H1 (cell line): ENCODE data around the gene CDYL. TPM values are rescaled to one million over a fixed set of nuclear protein-coding genes. Genes with fewer than 3 reads are reported as not detected.

ENCODE experiments used
- CTCF ChIA-PET: fragments of 300-600 bp; sonication (Branson Sonifier 250); formaldehyde crosslinking; loops from one replicate; lab custom pipeline; 2021; ENCODE audit not compliant: partially characterized antibody; lab: Charles Lee
- POLR2A ChIA-PET: fragments of 300-600 bp; sonication (Branson Sonifier 250); formaldehyde crosslinking; loops from one replicate; lab custom pipeline; 2021; ENCODE audit warnings: inconsistent platforms; ENCODE audit not compliant: partially characterized antibody; lab: Charles Lee
- DNase-seq, 2 experiments: peaks; one replicate each; pipeline versions ENCODE4 v3.0.0 to v3.0.0-alpha.2; 2010 to 2022; ENCODE audit warnings: low spot score in 2 of 2, low read depth in 1 of 2, mixed read lengths in 1 of 2
- FAIRE-seq: peaks from 2 replicates; lab custom pipeline; 2011; peaks lifted over from hg19 to GRCh38; lab: Jason Lieb, UNC
- H2AFZ ChIP-seq: 2 replicates; pipeline ENCODE4 v1.8.1; 2012; ENCODE audit warnings: low read length, inconsistent platforms
- H2AK5ac ChIP-seq: 2 replicates; pipeline ENCODE4 v1.6.1; 2013; ENCODE audit warnings: low read depth, low read length
- H2BK120ac ChIP-seq: replicated peaks from 2 replicates; pipeline ENCODE3; 2013; ENCODE audit warnings: low read depth, low read length, inconsistent platforms
- H2BK12ac ChIP-seq: 2 replicates; pipeline ENCODE4 v1.6.1; 2013; ENCODE audit warnings: low read depth, low read length
- H2BK15ac ChIP-seq: 2 replicates; pipeline ENCODE4 v1.6.1; 2013; ENCODE audit warnings: low read length
- H2BK20ac ChIP-seq: 2 replicates; pipeline ENCODE4 v1.6.1; 2013; ENCODE audit warnings: low read length
- H2BK5ac ChIP-seq: 2 replicates; pipeline ENCODE4 v1.6.1; 2013; ENCODE audit warnings: low read depth, low read length
- H3K14ac ChIP-seq: 2 replicates; pipeline ENCODE4 v1.6.1; 2013; ENCODE audit warnings: inconsistent platforms; ENCODE audit not compliant: insufficient read length
- H3K18ac ChIP-seq: 2 replicates; pipeline ENCODE4 v1.6.1; 2013; ENCODE audit warnings: low read length; ENCODE audit errors: extremely low read depth
- H3K23ac ChIP-seq: 2 replicates; pipeline ENCODE4 v1.6.1; 2013; ENCODE audit warnings: inconsistent platforms; ENCODE audit not compliant: insufficient read length
- H3K23me2 ChIP-seq: 2 replicates; pipeline ENCODE4 v1.6.1; 2013; ENCODE audit warnings: low read depth, low read length
- H3K27ac ChIP-seq: 2 replicates; pipeline ENCODE4 v1.6.1; 2011; ENCODE audit warnings: low read depth, low read length, inconsistent platforms
- H3K27me3 ChIP-seq, 4 experiments: replicated peaks in 1 of 4; 1 replicate in 1 of 4; 2 replicates in 3 of 4; pipeline versions ENCODE4 v1.6.1 to v1.8.1; 2011 to 2013; ENCODE audit warnings: low read length in 3 of 4, mild to moderate bottlenecking in 3 of 4, inconsistent platforms in 2 of 4, mixed read lengths in 2 of 4, moderate library complexity in 1 of 4; ENCODE audit not compliant: control insufficient read depth in 3 of 4, insufficient read depth in 3 of 4; ENCODE audit errors: extremely low read depth in 1 of 4
- H3K36me3 ChIP-seq, 4 experiments: 2 replicates each; pipeline versions ENCODE4 v1.6.1 to v1.8.1; 2011 to 2013; ENCODE audit warnings: mild to moderate bottlenecking in 4 of 4, low read length in 3 of 4, moderate library complexity in 2 of 4, control low read depth in 1 of 4, inconsistent platforms in 1 of 4; ENCODE audit not compliant: insufficient read depth in 4 of 4, control insufficient read depth in 2 of 4
- H3K4ac ChIP-seq: replicated peaks from 2 replicates; pipeline ENCODE3; 2013; ENCODE audit warnings: low read length, low read depth, mixed read lengths, inconsistent platforms; ENCODE audit not compliant: insufficient read length
- H3K4me1 ChIP-seq, 4 experiments: replicated peaks in 1 of 4; 1 replicate in 1 of 4; 2 replicates in 3 of 4; pipeline versions ENCODE4 v1.6.1 to v1.8.1; 2011 to 2013; ENCODE audit warnings: low read length in 3 of 4, inconsistent platforms in 2 of 4, mixed read lengths in 1 of 4; ENCODE audit not compliant: insufficient read depth in 4 of 4, control insufficient read depth in 3 of 4
- H3K4me2 ChIP-seq, 2 experiments: 2 replicates each; pipeline versions ENCODE4 v1.6.1 to v1.8.1; 2011 to 2013; ENCODE audit warnings: low read depth in 2 of 2, low read length in 2 of 2, control low read depth in 1 of 2, inconsistent platforms in 1 of 2, mild to moderate bottlenecking in 1 of 2; ENCODE audit not compliant: insufficient read depth in 1 of 2
- H3K4me3 ChIP-seq, 4 experiments: fragments of 200-600, 300-600 bp in 1 of 4; sonication (generic), shearing (Covaris generic), sonication (Bioruptor Twin) in 1 of 4; 2 replicates each; pipeline versions ENCODE4 v1.5.1 to v1.8.1; 2011 to 2016; ENCODE audit warnings: low read length in 4 of 4, low read depth in 3 of 4, control low read depth in 2 of 4, inconsistent platforms in 2 of 4, mild to moderate bottlenecking in 2 of 4, mixed read lengths in 1 of 4, moderate library complexity in 1 of 4; ENCODE audit not compliant: insufficient read depth in 2 of 4; ENCODE audit errors: extremely low read depth in 1 of 4
- H3K56ac ChIP-seq: replicated peaks from 2 replicates; pipeline ENCODE3; 2013; ENCODE audit warnings: low read depth, mild to moderate bottlenecking, mixed read lengths, low read length, inconsistent platforms; ENCODE audit not compliant: insufficient read length
- H3K79me1 ChIP-seq: 2 replicates; pipeline ENCODE4 v1.6.1; 2013; ENCODE audit warnings: low read depth, low read length, control low read depth
- H3K79me2 ChIP-seq, 2 experiments: 2 replicates each; pipeline versions ENCODE4 v1.6.1 to v1.8.1; 2012 to 2013; ENCODE audit warnings: low read length in 2 of 2, mild to moderate bottlenecking in 2 of 2, inconsistent platforms in 1 of 2; ENCODE audit not compliant: insufficient read depth in 2 of 2, control insufficient read depth in 1 of 2
- H3K9ac ChIP-seq, 4 experiments: replicated peaks in 1 of 4; 1 replicate in 1 of 4; 2 replicates in 3 of 4; pipeline versions ENCODE4 v1.6.1 to v1.8.1; 2011 to 2013; ENCODE audit warnings: low read depth in 3 of 4, low read length in 3 of 4, control low read depth in 2 of 4, mild to moderate bottlenecking in 2 of 4, moderate library complexity in 2 of 4, inconsistent platforms in 1 of 4; ENCODE audit errors: extremely low read depth in 1 of 4
- H3K9me3 ChIP-seq, 2 experiments: 2 replicates each; pipeline versions ENCODE4 v1.6.1 to v1.8.1; 2012 to 2013; ENCODE audit warnings: mild to moderate bottlenecking in 2 of 2, moderate library complexity in 2 of 2, control low read depth in 1 of 2, inconsistent platforms in 1 of 2, low read depth in 1 of 2, low read length in 1 of 2, mixed read lengths in 1 of 2; ENCODE audit not compliant: insufficient read depth in 2 of 2
- H4K20me1 ChIP-seq, 2 experiments: replicated peaks in 1 of 2; 2 replicates each; pipeline versions ENCODE3 to v1.8.1; 2011 to 2013; ENCODE audit warnings: inconsistent platforms in 2 of 2, low read length in 2 of 2, mild to moderate bottlenecking in 1 of 2; ENCODE audit not compliant: insufficient read depth in 2 of 2, control insufficient read depth in 1 of 2
- H4K5ac ChIP-seq: 2 replicates; pipeline ENCODE4 v1.6.1; 2013; ENCODE audit warnings: low read length, low read depth, mixed read lengths, inconsistent platforms; ENCODE audit not compliant: insufficient read length
- H4K8ac ChIP-seq: 2 replicates; pipeline ENCODE4 v1.8.0; 2013; ENCODE audit warnings: mild to moderate bottlenecking, moderate library complexity, low read length, inconsistent platforms; ENCODE audit not compliant: insufficient read depth; ENCODE audit errors: extremely low read depth
- H4K91ac ChIP-seq: replicated peaks from 2 replicates; pipeline ENCODE3; 2013; ENCODE audit warnings: low read length, mixed read lengths, inconsistent platforms; ENCODE audit not compliant: insufficient read length
- CHD1 ChIP-seq: IDR thresholded peaks from 2 replicates; pipeline ENCODE4 v1.6.1; 2012; ENCODE audit warnings: low read depth, low read length, improper control_type of control experiment
- HDAC2 ChIP-seq, 2 experiments: fragments of 300-600 bp in 1 of 2; sonication (generic) in 1 of 2; IDR thresholded peaks; 2 replicates each; pipeline ENCODE4 v1.6.1; 2011 to 2012; ENCODE audit warnings: low read depth in 2 of 2, low read length in 2 of 2, mild to moderate bottlenecking in 2 of 2, moderate library complexity in 2 of 2, borderline replicate concordance in 1 of 2, inconsistent platforms in 1 of 2
- HDAC6 ChIP-seq: IDR thresholded peaks from one replicate; pipeline ENCODE4 v1.7.1; 2012; ENCODE audit warnings: low read depth, mild to moderate bottlenecking, inconsistent platforms, low read length, moderate library complexity
- POU5F1 ChIP-seq: IDR thresholded peaks from 2 replicates; pipeline ENCODE4 v1.6.1; 2011; ENCODE audit warnings: low read depth, mild to moderate bottlenecking, low read length, moderate library complexity
- RXRA ChIP-seq: IDR thresholded peaks from 2 replicates; pipeline ENCODE4 v1.6.1; 2011; ENCODE audit warnings: low read depth, mild to moderate bottlenecking, low read length, moderate library complexity; ENCODE audit not compliant: insufficient read depth
- WGBS, 2 experiments: shearing (Covaris generic) in 1 of 2; methylation state at CpG; one replicate each; pipeline versions ENCODE4 v1.1.6 to v1.1.7; 2013 to 2015; ENCODE audit warnings: low lambda C conversion rate in 2 of 2, mixed read lengths in 2 of 2, inconsistent platforms in 1 of 2, low coverage in 1 of 2, missing lambda C conversion rate in 1 of 2; ENCODE audit not compliant: insufficient replicate concordance in 2 of 2, insufficient coverage in 1 of 2, insufficient read length in 1 of 2; ENCODE audit errors: extremely low coverage in 1 of 2, missing lambda C conversion rate in 1 of 2; 5-methylcytosine and 5-hydroxymethylcytosine counted together
- polyA plus RNA-seq, 7 experiments: library from polyadenylated mRNA; depleted of rRNA in 3 of 7; stranded (reverse) in 5 of 7; unstranded in 2 of 7; fragments of >200 nt in 5 of 7; fragments of 200-250 nt in 2 of 7; gene quantifications; 1 replicate in 5 of 7; 2 replicates in 1 of 7; 4 replicates in 1 of 7; pipeline versions ENCODE4 v1.2.1 to v1.2.3, GENCODE V29; 2011 to 2013; ENCODE audit warnings: missing spikeins in 2 of 7, mixed read lengths in 2 of 7
- total RNA-seq: library from RNA; stranded (reverse); fragmentation: NEBNext Ultra II Directional; extraction: Animal tissue kit (Norgen Biotek cat#: 25700); gene quantifications from 2 replicates; pipeline ENCODE4 v1.2.1, GENCODE V29; 2021

CDYL gene
- total and polyA plus RNA-seq, 2 of the 8 experiments (the other 6 are each of a cell fraction or from before 2014, with no cell fraction given), result 56.4 to 119 TPM

- ChIA-PET CTCF (interaction anchor here (0.7 to 2.2 kb wide), 11 partner anchors 9 to 299 kb away, joined by 3 to 14 read pairs (median 4); no protein-coding TSS in a partner anchor), POLR2A (no interaction called here)
- Histone ChIP-seq H3K27ac (no peak overlapping the region), H2BK12ac (no peak overlapping the region), H3K4me2 (no peak overlapping the region), H2AK5ac (no peak overlapping the region), H3K4ac (no peak overlapping the region), H3K36me3 (peaks cover 0 to 16% (median 3%) of the 10 kb centered on the region in 4 experiments; a peak in 3 of 8 replicates), H4K8ac (no peak overlapping the region), H3K9me3 (no peaks in the 10 kb centered on the region), H2AFZ (no peak overlapping the region), H3K14ac (no peak overlapping the region), H3K9ac (no peak overlapping the region), H2BK120ac (no peak overlapping the region), H3K79me2 (peaks cover 7 to 86% of the 10 kb centered on the region in 2 experiments; a peak in 3 of 4 replicates), H3K79me1 (peaks cover 19% of the 10 kb centered on the region), H4K20me1 (peaks cover 25 to 27% of the 10 kb centered on the region in 2 experiments), H3K4me3 (no peak overlapping the region), H4K91ac (no peak overlapping the region), H2BK15ac (no peak overlapping the region), H2BK20ac (no peak overlapping the region), H3K23ac (no peak overlapping the region), H3K56ac (no peak overlapping the region), H3K4me1 (peaks cover 8 to 14% (median 11%) of the 10 kb centered on the region in 4 experiments), H4K5ac (no peak overlapping the region), H2BK5ac (no peak overlapping the region), H3K23me2 (no peaks in the 10 kb centered on the region), H3K18ac (no peak overlapping the region), H3K27me3 (no peaks in the 10 kb centered on the region)
- FAIRE-seq (no peak), DNase-seq (no peak)
- WGBS, 2 experiments, result 82% methylated on average over 13 of the region's 13 CpGs; no CpG with 5 or more reads in 1 of the 2 experiments
- TF ChIP-seq CHD1, result no peak
- no peak for TF ChIP-seq HDAC2 (IDR thresholded peaks at IDR 0.05; ENCODE audit: borderline replicate concordance in 1 of 2, low read depth in 2 of 2, low read length in 2 of 2)
- TF ChIP-seq HDAC6, result no peak
- no peak for TF ChIP-seq POU5F1
- no peak for TF ChIP-seq RXRA
These were observed 159.9 kb downstream of the CDYL start for GRCh38 chr6:4935975-4936680.
